ENCODE data around the gene WASL.

The WASL gene

GRCh38 chr7:123687161-123687560 is 61.6 kb downstream of the WASL start:
- no peak for DNase-seq

GRCh38 chr7:123682690-123683089 is 66.1 kb downstream of the WASL start:
- no peak for DNase-seq

- DNase-seq = no peak
These were observed 67.2 kb downstream of the WASL start for GRCh38 chr7:123681561-123681960.

GRCh38 chr7:123680580-123680979 is 68.2 kb downstream of the WASL start:
- DNase-seq = no peak

GRCh38 chr7:123679614-123680013 is 69.2 kb downstream of the WASL start:
- no peak for DNase-seq

- DNase-seq = no peak
These were observed 71.6 kb downstream of the WASL start for GRCh38 chr7:123677061-123677715.

- DNase-seq = no peak
These were observed 73.7 kb downstream of the WASL start for GRCh38 chr7:123675181-123675473.

GRCh38 chr7:123674399-123675180 is 74.2 kb downstream of the WASL start:
- DNase-seq = no peak

GRCh38 chr7:123673752-123674398 is 74.9 kb downstream of the WASL start:
- DNase-seq = no peak

GRCh38 chr7:123673137-123673732 is 75.6 kb downstream of the WASL start:
- no peak for DNase-seq

- no peak for DNase-seq
These were observed 79.3 kb downstream of the WASL start for GRCh38 chr7:123669485-123669884.

- DNase-seq = no peak
These were observed 82.3 kb downstream of the WASL start for GRCh38 chr7:123666492-123666891.

GRCh38 chr7:123665896-123666295 is 82.9 kb downstream of the WASL start:
- DNase-seq = no peak

- no peak for DNase-seq
These were observed 83.6 kb downstream of the WASL start for GRCh38 chr7:123665157-123665556.

- no peak for DNase-seq
These were observed 85.6 kb downstream of the WASL start for GRCh38 chr7:123663200-123663599.

GRCh38 chr7:123662755-123663154 is 86.0 kb downstream of the WASL start:
- no peak for DNase-seq

GRCh38 chr7:123662293-123662692 is 86.5 kb downstream of the WASL start:
- no peak for DNase-seq

GRCh38 chr7:123661765-123662164 is 87.0 kb downstream of the WASL start:
- DNase-seq = no peak

GRCh38 chr7:123660514-123661354 is 88.1 kb downstream of the WASL start:
- no peak for DNase-seq

- no peak for DNase-seq
These were observed 90.8 kb downstream of the WASL start for GRCh38 chr7:123658023-123658422.

- no peak for DNase-seq
These were observed 91.5 kb downstream of the WASL start for GRCh38 chr7:123657304-123657685.

GRCh38 chr7:123656544-123657303 is 92.1 kb downstream of the WASL start:
- DNase-seq = no peak
